SK-N-SH treated with all-trans-retinoic acid at 6 μM for 48 hours (cell line): Measurements from ENCODE around the gene SLC25A42.

Experiments used
- BACH2 ChIP-seq: fragments of 250-450 bp; sonication (Bioruptor Pico); IDR thresholded peaks from 2 replicates; pipeline ENCODE4 v1.9.0; 2021; ENCODE audit warnings: mild to moderate bottlenecking, borderline replicate concordance
- SNAI2 ChIP-seq: fragments of 250-450 bp; sonication (Bioruptor Pico); IDR thresholded peaks from 2 replicates; pipeline ENCODE4 v1.5.0; 2020; ENCODE audit warnings: mild to moderate bottlenecking, moderate library complexity
- ZC3H10 ChIP-seq: fragments of 250-450 bp; sonication (Bioruptor Pico); IDR thresholded peaks from 2 replicates; pipeline ENCODE4 v1.5.1; 2021; ENCODE audit warnings: mild to moderate bottlenecking, moderate library complexity
- TF ChIP-seq, protein P1 (sequence below): fragments of 250-450 bp; sonication (Bioruptor Pico); IDR thresholded peaks from 2 replicates; pipeline ENCODE4 v1.8.0; 2020; ENCODE audit warnings: mild to moderate bottlenecking, moderate library complexity, borderline replicate concordance

DNA sequence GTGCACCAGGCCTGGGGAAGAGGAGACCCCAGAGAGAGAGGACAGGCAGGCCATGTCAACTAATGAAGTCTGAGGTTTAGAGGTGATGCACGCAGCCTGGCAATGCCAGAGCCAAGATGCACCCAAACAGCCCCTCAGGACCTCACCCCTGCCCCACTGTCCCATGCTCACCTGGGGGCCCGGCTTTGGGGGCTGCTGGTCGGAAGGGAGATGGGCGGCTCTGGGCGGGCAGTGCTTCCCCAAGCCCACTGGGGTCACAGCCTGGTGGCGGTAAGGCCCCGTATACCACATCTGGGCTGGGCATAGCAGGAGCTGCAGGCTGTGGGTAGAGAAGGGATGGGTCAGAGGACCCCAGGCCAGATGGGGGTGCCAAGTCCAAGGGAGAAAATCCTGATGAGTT is 83.1 kb downstream of the SLC25A42 start:
- TF ChIP-seq BACH2 (CRISPR knock-in tag): no peak
- TF ChIP-seq, protein P1, sequence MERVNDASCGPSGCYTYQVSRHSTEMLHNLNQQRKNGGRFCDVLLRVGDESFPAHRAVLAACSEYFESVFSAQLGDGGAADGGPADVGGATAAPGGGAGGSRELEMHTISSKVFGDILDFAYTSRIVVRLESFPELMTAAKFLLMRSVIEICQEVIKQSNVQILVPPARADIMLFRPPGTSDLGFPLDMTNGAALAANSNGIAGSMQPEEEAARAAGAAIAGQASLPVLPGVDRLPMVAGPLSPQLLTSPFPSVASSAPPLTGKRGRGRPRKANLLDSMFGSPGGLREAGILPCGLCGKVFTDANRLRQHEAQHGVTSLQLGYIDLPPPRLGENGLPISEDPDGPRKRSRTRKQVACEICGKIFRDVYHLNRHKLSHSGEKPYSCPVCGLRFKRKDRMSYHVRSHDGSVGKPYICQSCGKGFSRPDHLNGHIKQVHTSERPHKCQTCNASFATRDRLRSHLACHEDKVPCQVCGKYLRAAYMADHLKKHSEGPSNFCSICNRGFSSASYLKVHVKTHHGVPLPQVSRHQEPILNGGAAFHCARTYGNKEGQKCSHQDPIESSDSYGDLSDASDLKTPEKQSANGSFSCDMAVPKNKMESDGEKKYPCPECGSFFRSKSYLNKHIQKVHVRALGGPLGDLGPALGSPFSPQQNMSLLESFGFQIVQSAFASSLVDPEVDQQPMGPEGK (CRISPR knock-in tag): no peak
- TF ChIP-seq SNAI2 (CRISPR knock-in tag): no peak
- TF ChIP-seq ZC3H10 (CRISPR knock-in tag): no peak
